Measurements from ENCODE around the gene LRRC32. TPM values are rescaled to one million over a fixed set of nuclear protein-coding genes. Genes with fewer than 3 reads are reported as not detected.

LRRC32 gene
- polyA plus RNA-seq, 1 donor from 2014 or later = not detected

GRCh38 chr11:76632492-76632891 is 38.1 kb downstream of the LRRC32 start:
- Histone ChIP-seq H2AFZ (ENCODE audit: low read depth, low read length) (no peak overlapping the region), H3K9ac (ENCODE audit: low read length) (no peak overlapping the region), H3K36me3 (ENCODE audit: insufficient read depth, low read length) (no peaks in the 10 kb centered on the region), H4K20me1 (ENCODE audit: insufficient read depth) (no peaks in the 10 kb centered on the region), H3K9me2 (ENCODE audit: insufficient read depth, low read length) (no peaks in the 10 kb centered on the region), H3K27ac (ENCODE audit: low read length) (no peak overlapping the region), H3K79me2 (replicated peaks; ENCODE audit: insufficient read depth, low read length) (no peaks in the 10 kb centered on the region), H3K4me2 (ENCODE audit: low read length) (no peak overlapping the region), H3K9me3 (ENCODE audit: low read length) (no peaks in the 10 kb centered on the region), H3K4me3 (ENCODE audit: low read length) (no peak overlapping the region), H3F3A (ENCODE audit: insufficient read depth, low read length, poor library complexity, severe bottlenecking) (no peaks in the 10 kb centered on the region), H3K27me3 (ENCODE audit: insufficient read depth, low read depth, low read length) (no peaks in the 10 kb centered on the region)
- TF ChIP-seq POLR2AphosphoS5 (IDR thresholded peaks at IDR 0.05) = no peak
- TF ChIP-seq CTCF (IDR thresholded peaks at IDR 0.05; ENCODE audit: poor library complexity, severe bottlenecking) = no peak
- no peak for TF ChIP-seq RAD21 (conservative IDR thresholded peaks at IDR 0.05)
- TF ChIP-seq EP300 (conservative IDR thresholded peaks at IDR 0.05; ENCODE audit: poor library complexity, severe bottlenecking) = no peak
- no peak for TF ChIP-seq EZH2 (IDR thresholded peaks at IDR 0.05; ENCODE audit: borderline replicate concordance, insufficient read depth, low read length, poor library complexity, severe bottlenecking)
- TF ChIP-seq MXI1 (conservative IDR thresholded peaks at IDR 0.05; ENCODE audit: poor library complexity, severe bottlenecking) = no peak
- no peak for TF ChIP-seq SMC3 (conservative IDR thresholded peaks at IDR 0.05; ENCODE audit: poor library complexity)
- no peak for TF ChIP-seq TAF1 (IDR thresholded peaks at IDR 0.05; ENCODE audit: low read depth)
- no peak for TF ChIP-seq REST (IDR thresholded peaks at IDR 0.05; ENCODE audit: borderline replicate concordance)

GRCh38 chr11:76631566-76632308 is 38.8 kb downstream of the LRRC32 start:
- Histone ChIP-seq H3K36me3 (ENCODE audit: insufficient read depth, low read length) (no peaks in the 10 kb centered on the region), H4K20me1 (ENCODE audit: insufficient read depth) (no peaks in the 10 kb centered on the region), H3K4me2 (ENCODE audit: low read length) (no peak overlapping the region), H3K9me3 (ENCODE audit: low read length) (no peaks in the 10 kb centered on the region), H3K27me3 (ENCODE audit: insufficient read depth, low read depth, low read length) (no peaks in the 10 kb centered on the region), H3K9me2 (ENCODE audit: insufficient read depth, low read length) (no peaks in the 10 kb centered on the region), H3K79me2 (replicated peaks; ENCODE audit: insufficient read depth, low read length) (no peaks in the 10 kb centered on the region), H3F3A (ENCODE audit: insufficient read depth, low read length, poor library complexity, severe bottlenecking) (no peaks in the 10 kb centered on the region), H3K9ac (ENCODE audit: low read length) (no peak overlapping the region), H3K4me3 (ENCODE audit: low read length) (no peak overlapping the region), H2AFZ (ENCODE audit: low read depth, low read length) (no peak overlapping the region), H3K27ac (ENCODE audit: low read length) (no peak overlapping the region)
- no peak for TF ChIP-seq MXI1 (conservative IDR thresholded peaks at IDR 0.05; ENCODE audit: poor library complexity, severe bottlenecking)
- TF ChIP-seq RAD21 (conservative IDR thresholded peaks at IDR 0.05) = no peak
- TF ChIP-seq SMC3 (conservative IDR thresholded peaks at IDR 0.05; ENCODE audit: poor library complexity) = no peak
- TF ChIP-seq POLR2AphosphoS5 (IDR thresholded peaks at IDR 0.05) = no peak
- TF ChIP-seq TAF1 (IDR thresholded peaks at IDR 0.05; ENCODE audit: low read depth) = no peak
- TF ChIP-seq REST (IDR thresholded peaks at IDR 0.05; ENCODE audit: borderline replicate concordance) = no peak
- TF ChIP-seq CTCF (IDR thresholded peaks at IDR 0.05; ENCODE audit: poor library complexity, severe bottlenecking) = no peak
- no peak for TF ChIP-seq EZH2 (IDR thresholded peaks at IDR 0.05; ENCODE audit: borderline replicate concordance, insufficient read depth, low read length, poor library complexity, severe bottlenecking)
- no peak for TF ChIP-seq EP300 (conservative IDR thresholded peaks at IDR 0.05; ENCODE audit: poor library complexity, severe bottlenecking)

All from neural cell (in vitro differentiated cells).